K562 (cell line): ENCODE data around the gene SRM. TPM values are rescaled to one million over a fixed set of nuclear protein-coding genes. Genes with fewer than 3 reads are reported as not detected.
A peak's percentile ranks its signal among the peaks of the same experiment; 100 is the strongest.

Experiments
- ATAC-seq: fragments of 200-7000 bp; cut with Tn5 transposase; 3 replicates; pipeline ENCODE4 v1.9.1; 2020; ENCODE audit warnings: moderate library complexity
- BruUV-seq: library from RNA; stranded (reverse); fragments of 400-500 nt; replicated peaks from 2 replicates; lab custom pipeline; 2021; lab: Mats Ljungman, UMichigan
- CTCF ChIA-PET: fragments of 300-600 bp; formaldehyde crosslinking; extraction: SDS; loops from one replicate; lab custom pipeline; 2021; ENCODE audit warnings: low intra/inter-chr PET ratio; lab: Yijun Ruan, JAX
- POLR2A ChIA-PET: fragments of 300-600, 350-650 bp; sonication (Branson Sonifier 250); formaldehyde crosslinking; extraction: SDS; loops from one replicate; lab custom pipeline; 2021; ENCODE audit warnings: antibody characterized with exemption, inconsistent platforms; lab: Yijun Ruan, JAX
- DNase-seq, 4 experiments: peaks; one replicate each; pipeline versions ENCODE4 v3.0.0 to v3.0.0-alpha.2; 2011 to 2018; ENCODE audit warnings: low spot score in 3 of 4, mixed read lengths in 3 of 4; ENCODE audit errors: extremely low read depth in 1 of 4
- FAIRE-seq: peaks from 2 replicates; lab custom pipeline; 2011; peaks lifted over from hg19 to GRCh38; lab: Jason Lieb, UNC
- H2AFZ ChIP-seq: 2 replicates; pipeline ENCODE4 v1.6.0; 2011; ENCODE audit warnings: low read depth, low read length, control low read depth, inconsistent platforms
- H3K27ac ChIP-seq: fragments of 200-600 bp; 3 replicates; pipeline ENCODE4 v1.8.0; 2011; ENCODE audit warnings: low read depth, mild to moderate bottlenecking, control low read depth, inconsistent platforms, low read length, moderate library complexity, mixed read lengths; ENCODE audit errors: extremely low read depth
- H3K27me3 ChIP-seq, 2 experiments: fragments of 300-600 bp in 1 of 2; 2 replicates in 1 of 2; 3 replicates in 1 of 2; pipeline versions ENCODE4 v1.6.0 to v1.8.0; 2011; ENCODE audit warnings: inconsistent platforms in 2 of 2, low read length in 2 of 2, mild to moderate bottlenecking in 1 of 2, mixed read lengths in 1 of 2, moderate library complexity in 1 of 2; ENCODE audit not compliant: control insufficient read depth in 2 of 2, insufficient read depth in 2 of 2
- H3K36me3 ChIP-seq: fragments of 300-600 bp; 3 replicates; pipeline ENCODE4 v1.8.0; 2011; ENCODE audit warnings: mild to moderate bottlenecking, low read length, inconsistent platforms; ENCODE audit not compliant: control insufficient read depth, insufficient read depth
- H3K4me1 ChIP-seq, 2 experiments: fragments of 200-600 bp in 1 of 2; replicated peaks in 1 of 2; 2 replicates in 1 of 2; 3 replicates in 1 of 2; pipeline versions ENCODE4 v1.5.1 to v1.8.0; 2011; ENCODE audit warnings: inconsistent platforms in 2 of 2, low read length in 2 of 2, mild to moderate bottlenecking in 1 of 2, mixed read lengths in 1 of 2, moderate library complexity in 1 of 2; ENCODE audit not compliant: control insufficient read depth in 2 of 2, insufficient read depth in 2 of 2
- H3K4me2 ChIP-seq: 2 replicates; pipeline ENCODE4 v1.6.1; 2011; ENCODE audit warnings: low read length, control low read depth, inconsistent platforms, mixed read lengths; ENCODE audit not compliant: insufficient read depth
- H3K4me3 ChIP-seq: fragments of 200-600 bp; sonication (generic), shearing (Covaris generic); 2 replicates; pipeline ENCODE4 v1.5.1; 2016; ENCODE audit warnings: control low read depth, inconsistent platforms
- H3K79me2 ChIP-seq: fragments of 200-600 bp; 3 replicates; pipeline ENCODE4 v1.8.0; 2011; ENCODE audit warnings: low read length, inconsistent platforms; ENCODE audit not compliant: control insufficient read depth, insufficient read depth
- H3K9ac ChIP-seq, 2 experiments: 2 replicates each; pipeline versions ENCODE4 v1.6.0 to v1.6.1; 2011; ENCODE audit warnings: low read depth in 2 of 2, low read length in 2 of 2, control low read depth in 1 of 2, inconsistent platforms in 1 of 2, mild to moderate bottlenecking in 1 of 2, mixed read lengths in 1 of 2; ENCODE audit not compliant: insufficient read depth in 1 of 2
- H3K9me1 ChIP-seq: one replicate; pipeline ENCODE4 v1.6.0; 2011; ENCODE audit warnings: inconsistent platforms, mild to moderate bottlenecking, low read length, moderate library complexity; ENCODE audit not compliant: control insufficient read depth, insufficient read depth
- H3K9me3 ChIP-seq: replicated peaks from 2 replicates; pipeline ENCODE4 v1.5.1; 2011; ENCODE audit warnings: low read depth, low read length, inconsistent platforms; ENCODE audit not compliant: control insufficient read depth, insufficient read depth
- H4K20me1 ChIP-seq: replicated peaks from 2 replicates; pipeline ENCODE4 v1.6.1; 2011; ENCODE audit warnings: low read length, inconsistent platforms, mixed read lengths; ENCODE audit not compliant: control insufficient read depth, insufficient read depth
- CEBPG ChIP-seq, 3 experiments: fragments of 200-800 bp in 1 of 3; sonication (Bioruptor generic) in 1 of 3; sonication (generic) in 1 of 3; formaldehyde crosslinking in 1 of 3; IDR thresholded peaks in 2 of 3; conservative IDR thresholded peaks in 1 of 3; 2 replicates each; pipeline versions ENCODE4 v1.6.1 to v1.8.0; 2016 to 2022; ENCODE audit warnings: missing compliant biosample characterization in 2 of 3, missing genetic modification characterization in 2 of 3, mild to moderate bottlenecking in 1 of 3, missing genetic modification reagents in 1 of 3
- GTF2F1 ChIP-seq: IDR thresholded peaks from 2 replicates; pipeline ENCODE4 v1.6.1; 2011; ENCODE audit warnings: low read depth, low read length, improper control_type of control experiment
- MCM2 ChIP-seq: fragments of 450-650 bp; IDR thresholded peaks from 2 replicates; pipeline ENCODE4 v1.6.1; 2017; ENCODE audit warnings: low read depth, mild to moderate bottlenecking
- PRPF4 ChIP-seq: fragments of 200-400 bp; formaldehyde crosslinking; IDR thresholded peaks from one replicate; pipeline ENCODE4 v1.6.1; 2017; ENCODE audit warnings: low read length, low read depth, mild to moderate bottlenecking; ENCODE audit not compliant: insufficient read depth, poor library complexity, severe bottlenecking
- SMAD1 ChIP-seq: fragments of 150-350 bp; IDR thresholded peaks from 2 replicates; pipeline ENCODE4 v1.6.1; 2014; ENCODE audit warnings: low read length, low read depth; ENCODE audit not compliant: partially characterized antibody
- SRSF3 ChIP-seq: fragments of 200-400 bp; formaldehyde crosslinking; IDR thresholded peaks from 2 replicates; pipeline ENCODE4 v1.6.1; 2016; ENCODE audit warnings: mild to moderate bottlenecking, low read length, moderate library complexity; ENCODE audit not compliant: insufficient read depth
- YY1 ChIP-seq, 3 experiments: IDR thresholded peaks; 2 replicates each; pipeline ENCODE4 v1.6.1; 2011; ENCODE audit warnings: low read length in 2 of 3, mild to moderate bottlenecking in 2 of 3, moderate library complexity in 2 of 3, borderline replicate concordance in 1 of 3, control low read depth in 1 of 3, low read depth in 1 of 3; ENCODE audit not compliant: insufficient read depth in 3 of 3, insufficient replicate concordance in 2 of 3, control insufficient read depth in 1 of 3, insufficient read length in 1 of 3; ENCODE audit errors: extremely low read depth in 1 of 3
- ZNF76 ChIP-seq: fragments of 250-450 bp; sonication (Bioruptor Pico); IDR thresholded peaks from 2 replicates; pipeline ENCODE4 v1.4.0; 2020; ENCODE audit warnings: mild to moderate bottlenecking, moderate library complexity, borderline replicate concordance
- WGBS: fragments of 100-300 bp; shearing (Covaris generic); methylation state at CpG from one replicate; pipeline ENCODE4 v1.1.6; 2016; ENCODE audit warnings: low coverage, mixed read lengths; ENCODE audit not compliant: insufficient coverage; ENCODE audit errors: missing lambda C conversion rate; 5-methylcytosine and 5-hydroxymethylcytosine counted together
- in situ Hi-C: fragments of 300-500 bp; cut with MboI; formaldehyde crosslinking; loops from 4 replicates; pipeline ENCODE4 v1.15.0; 2018; ENCODE audit warnings: inconsistent platforms, mixed read lengths
- intact Hi-C: fragments of 100-400 bp; cut with micrococcal nuclease; formaldehyde crosslinking; loops from 2 replicates; pipeline ENCODE4 v1.14.2; 2022
- polyA plus RNA-seq, 8 experiments: library from polyadenylated mRNA; depleted of rRNA in 4 of 8; stranded (reverse) in 5 of 8; unstranded in 3 of 8; fragments of >200 nt; fragmentation: Nextera tagmentation in 2 of 8; fragmentation: Illumina TruSeq in 1 of 8; extraction: Ambion mirVana in 2 of 8; extraction: Trizol in 1 of 8; gene quantifications; 2 replicates each; pipeline versions ENCODE4 v1.2.1 to v1.2.3, GENCODE V29; 2011 to 2014; ENCODE audit warnings: inconsistent platforms in 1 of 8, missing spikeins in 1 of 8
- total RNA-seq, 7 experiments: library from RNA; depleted of rRNA in 6 of 7; stranded (reverse); fragments of >200 nt in 6 of 7; fragmentation: Illumina TruSeq in 2 of 7; extraction: Trizol in 2 of 7; gene quantifications; 2 replicates each; pipeline versions ENCODE4 v1.2.1 to v1.2.3, GENCODE V29; 2011 to 2021; ENCODE audit warnings: low replicate concordance in 1 of 7

SRM gene
- total and polyA plus RNA-seq, 9 of the 15 experiments (the other 6 are each of a cell fraction or from before 2014, with no cell fraction given) = 23.9 to 373 (median 82.5) TPM

DNA sequence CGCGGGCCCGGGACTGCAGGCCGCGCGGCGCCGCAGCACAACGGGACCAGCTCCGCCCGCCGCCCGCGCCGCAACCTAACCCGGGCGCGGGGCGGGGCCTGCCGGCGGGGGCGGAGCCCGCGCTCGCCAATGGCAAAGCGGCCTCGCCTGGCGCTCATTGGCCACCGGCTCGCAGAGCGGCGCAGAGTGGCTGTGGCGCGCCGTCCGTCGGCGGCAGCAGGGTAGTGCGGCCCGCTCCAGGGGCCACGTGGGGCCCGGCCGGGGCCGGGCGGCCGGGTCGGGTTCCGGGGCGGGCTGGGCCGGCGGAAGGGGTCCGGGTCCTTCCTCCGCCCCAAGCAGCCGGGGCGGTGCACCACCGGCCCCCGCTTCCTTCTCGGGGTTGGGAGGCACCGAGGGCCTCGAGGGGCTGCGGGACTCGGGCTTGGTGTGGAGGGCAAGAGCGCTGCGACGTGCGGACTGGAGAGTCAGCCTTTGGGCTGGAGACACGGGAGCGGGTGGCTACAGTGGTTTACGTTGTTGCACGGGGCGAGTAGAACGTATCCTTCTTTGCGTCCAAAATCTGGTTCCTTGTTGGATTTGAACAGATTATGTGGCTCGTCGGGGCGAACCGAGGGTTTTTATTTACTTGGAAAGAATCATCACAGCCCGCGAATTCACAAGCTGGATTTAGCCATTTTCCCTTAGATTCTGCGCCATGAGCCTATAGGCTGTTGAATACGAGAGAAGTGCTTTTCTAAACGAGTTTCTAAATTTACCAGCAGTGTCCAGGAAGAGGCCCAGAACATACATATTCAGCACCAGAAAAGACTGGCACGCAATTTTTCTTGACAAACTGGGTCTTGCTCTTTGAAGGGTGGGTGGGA is at the start of gene SRM (continued):
- TF ChIP-seq YY1 (IDR thresholded peaks at IDR 0.05; ENCODE audit: borderline replicate concordance in 1 of 3, control insufficient read depth in 1 of 3, extremely low read depth in 1 of 3, insufficient read depth in 3 of 3, insufficient read length in 1 of 3, insufficient replicate concordance in 2 of 3, low read depth in 1 of 3, low read length in 2 of 3) (peak in 2 of 3 experiments; percentile 14 to 45), SRSF3 (no peak), SMAD1 (peak; percentile 27), GTF2F1 (no peak), MCM2 (no peak), PRPF4 (no peak)

DNA sequence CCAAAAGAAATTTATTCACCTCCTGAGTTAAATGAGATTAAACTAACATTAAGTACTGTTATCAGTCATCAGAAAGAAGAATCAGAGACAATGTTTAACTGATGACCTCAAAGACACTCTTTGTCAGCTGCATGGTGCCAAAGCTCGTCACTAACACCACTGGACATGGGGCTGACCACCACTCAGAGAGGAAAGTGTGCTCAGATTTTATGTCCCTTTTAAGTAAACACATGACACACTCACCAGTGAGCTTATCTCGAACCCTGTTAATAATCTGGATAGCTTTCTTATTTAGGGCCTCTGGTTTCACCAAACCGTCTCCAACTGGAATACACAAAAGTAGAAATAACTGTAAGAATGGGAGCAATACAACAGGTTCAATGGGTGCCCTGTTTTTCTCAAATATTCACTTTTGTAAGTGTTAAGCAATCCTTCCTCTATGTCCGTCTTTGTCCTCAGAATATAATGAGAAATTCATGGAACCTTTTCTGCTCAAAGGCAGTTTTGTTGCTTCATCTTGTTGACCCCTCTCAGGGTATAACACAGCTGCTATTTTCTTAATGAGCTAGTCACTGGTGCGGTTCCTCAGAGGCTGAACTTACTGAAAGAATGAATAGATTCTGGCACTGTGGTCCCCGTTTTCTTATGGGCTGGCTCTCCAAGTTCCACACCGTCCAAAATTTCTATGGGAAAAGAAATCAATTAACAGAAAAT is 49.4 kb upstream of the SRM start:
- no peaks in the 10 kb centered on the region for H3K27me3 ChIP-seq
- no peaks in the 10 kb centered on the region for H3K9me3 ChIP-seq
- in situ Hi-C loops = no loop called here
- no peaks in the 10 kb centered on the region for H3K4me1 ChIP-seq
- peaks cover 78% of the 10 kb centered on the region for H3K36me3 ChIP-seq
- no peaks in the 10 kb centered on the region for H4K20me1 ChIP-seq
- no peak overlapping the region for H3K27ac ChIP-seq
- intact Hi-C loops = no loop called here
- ChIA-PET CTCF (no interaction called here), POLR2A (interaction anchor here (0.7 to 4.2 kb wide), 2 partner anchors 11 to 104 kb away, joined by 3 to 28 read pairs; partner anchors contain the start of gene EXOSC10)
- H3K9ac ChIP-seq = no peak overlapping the region
- DNase-seq (no peak), ATAC-seq (no peak), FAIRE-seq (no peak)
- no peak overlapping the region for H2AFZ ChIP-seq
- WGBS = 82% methylated on average over 7 of the region's 7 CpGs
- H3K4me2 ChIP-seq = no peak overlapping the region
- H3K79me2 ChIP-seq = no peaks in the 10 kb centered on the region
- H3K9me1 ChIP-seq = no peaks in the 10 kb centered on the region
- BruUV-seq = no TSS peak
- TF ChIP-seq ZNF76 (CRISPR knock-in tag) = no peak
- no peak for TF ChIP-seq CEBPG (CRISPR knock-in tag; IDR thresholded peaks at IDR 0.05)
- 0 out of 4 replicates have a peak, but pooled peaks of 1 of the 2 experiments have one; percentile 19 for TF ChIP-seq CEBPG (tag; conservative IDR thresholded peaks at IDR 0.05 in 1 of 2, IDR thresholded peaks at IDR 0.05 in 1 of 2)
- TF ChIP-seq, all 486 proteins: peak for 1
- no peak overlapping the region for H3K4me3 ChIP-seq
